ENCODE results near the gene BCORL1. TPM values are rescaled to one million over a fixed set of nuclear protein-coding genes. Genes with fewer than 3 reads are reported as not detected.

The BCORL1 gene
- total RNA-seq, 1 donor from 2014 or later: 22.9 TPM

DNA sequence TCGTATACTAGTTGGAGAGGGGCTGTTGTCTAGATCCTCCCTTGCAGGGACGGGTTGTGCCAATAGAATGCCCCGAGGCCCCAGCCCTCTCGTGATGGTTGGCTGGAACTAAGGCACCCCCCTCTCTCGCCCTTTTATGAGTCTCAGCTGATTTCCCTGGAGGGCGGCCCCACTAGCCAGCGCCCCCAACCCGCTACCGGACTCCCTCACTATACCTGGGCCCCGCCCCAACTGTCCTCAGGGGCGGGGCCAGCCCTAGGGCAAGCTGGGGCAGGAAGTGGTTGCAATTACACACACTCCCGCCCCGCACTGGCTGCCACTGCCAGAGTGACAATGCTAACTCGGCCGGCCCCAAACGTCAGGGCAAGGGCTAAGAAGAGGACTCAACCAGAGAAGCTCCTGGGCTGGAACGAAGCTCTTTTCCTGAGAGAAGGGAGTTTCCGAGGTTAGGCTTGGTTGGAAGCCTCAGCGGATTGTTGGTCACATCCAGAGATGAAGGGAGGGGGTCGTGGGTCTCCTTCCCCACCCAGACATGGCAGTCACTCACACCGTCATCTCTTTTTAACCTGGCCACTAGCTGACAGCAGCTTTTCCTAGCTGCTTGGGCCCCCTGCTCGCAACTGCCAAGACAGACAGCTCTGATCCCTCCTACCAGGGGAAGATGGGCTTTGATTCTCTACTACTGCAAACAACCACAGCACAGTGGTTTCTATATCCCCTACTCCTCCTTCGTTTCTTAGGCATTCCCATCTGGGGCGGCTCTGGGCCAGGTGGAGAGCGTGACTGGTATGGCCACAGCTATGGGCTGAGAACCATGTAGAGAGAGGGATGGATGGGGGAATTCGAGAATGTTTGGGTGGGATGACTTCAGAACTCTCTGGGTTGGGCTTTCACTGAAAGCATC, 21.0 kb upstream of the BCORL1 start:
- Mint-ChIP-seq H3K9me3 (ENCODE audit: unreplicated experiment) (no peaks in the 10 kb centered on the region), H3K36me3 (ENCODE audit: unreplicated experiment) (no peaks in the 10 kb centered on the region), H3K4me3 (ENCODE audit: unreplicated experiment) (no peak overlapping the region), H3K27me3 (ENCODE audit: unreplicated experiment) (no peaks in the 10 kb centered on the region), H3K4me1 (ENCODE audit: unreplicated experiment) (peaks cover 18% of the 10 kb centered on the region), H3K27ac (ENCODE audit: unreplicated experiment) (no peak overlapping the region)
- TF ChIP-seq, protein P1, sequence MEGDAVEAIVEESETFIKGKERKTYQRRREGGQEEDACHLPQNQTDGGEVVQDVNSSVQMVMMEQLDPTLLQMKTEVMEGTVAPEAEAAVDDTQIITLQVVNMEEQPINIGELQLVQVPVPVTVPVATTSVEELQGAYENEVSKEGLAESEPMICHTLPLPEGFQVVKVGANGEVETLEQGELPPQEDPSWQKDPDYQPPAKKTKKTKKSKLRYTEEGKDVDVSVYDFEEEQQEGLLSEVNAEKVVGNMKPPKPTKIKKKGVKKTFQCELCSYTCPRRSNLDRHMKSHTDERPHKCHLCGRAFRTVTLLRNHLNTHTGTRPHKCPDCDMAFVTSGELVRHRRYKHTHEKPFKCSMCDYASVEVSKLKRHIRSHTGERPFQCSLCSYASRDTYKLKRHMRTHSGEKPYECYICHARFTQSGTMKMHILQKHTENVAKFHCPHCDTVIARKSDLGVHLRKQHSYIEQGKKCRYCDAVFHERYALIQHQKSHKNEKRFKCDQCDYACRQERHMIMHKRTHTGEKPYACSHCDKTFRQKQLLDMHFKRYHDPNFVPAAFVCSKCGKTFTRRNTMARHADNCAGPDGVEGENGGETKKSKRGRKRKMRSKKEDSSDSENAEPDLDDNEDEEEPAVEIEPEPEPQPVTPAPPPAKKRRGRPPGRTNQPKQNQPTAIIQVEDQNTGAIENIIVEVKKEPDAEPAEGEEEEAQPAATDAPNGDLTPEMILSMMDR (IDR thresholded peaks at IDR 0.05): no peak
- no peak for DNase-seq (ENCODE audit: extremely low spot score, unreplicated experiment)

GRCh38 chrX:129963729-129964128, 18.7 kb upstream of the BCORL1 start:
- peaks cover 6% of the 10 kb centered on the region for H3K9me3 Mint-ChIP-seq (ENCODE audit: unreplicated experiment)
- H3K4me3 Mint-ChIP-seq (ENCODE audit: unreplicated experiment): no peak overlapping the region
- H3K27ac Mint-ChIP-seq (ENCODE audit: unreplicated experiment): no peak overlapping the region
- TF ChIP-seq, protein P1 (IDR thresholded peaks at IDR 0.05): no peak
- no peak for DNase-seq (ENCODE audit: extremely low spot score, unreplicated experiment)
- peaks cover 15% of the 10 kb centered on the region for H3K4me1 Mint-ChIP-seq (ENCODE audit: unreplicated experiment)
- H3K36me3 Mint-ChIP-seq (ENCODE audit: unreplicated experiment): no peaks in the 10 kb centered on the region
- H3K27me3 Mint-ChIP-seq (ENCODE audit: unreplicated experiment): no peaks in the 10 kb centered on the region

GRCh38 chrX:129965166-129965565, 17.3 kb upstream of the BCORL1 start:
- TF ChIP-seq, protein P1 (IDR thresholded peaks at IDR 0.05): no peak
- Mint-ChIP-seq H3K27me3 (ENCODE audit: unreplicated experiment) (no peaks in the 10 kb centered on the region), H3K36me3 (ENCODE audit: unreplicated experiment) (no peaks in the 10 kb centered on the region), H3K9me3 (ENCODE audit: unreplicated experiment) (peaks cover 6% of the 10 kb centered on the region), H3K4me3 (ENCODE audit: unreplicated experiment) (no peak overlapping the region), H3K4me1 (ENCODE audit: unreplicated experiment) (peaks cover 11% of the 10 kb centered on the region), H3K27ac (ENCODE audit: unreplicated experiment) (no peak overlapping the region)
- no peak for DNase-seq (ENCODE audit: extremely low spot score, unreplicated experiment)

GRCh38 chrX:129968968-129969367, 13.5 kb upstream of the BCORL1 start:
- TF ChIP-seq, protein P1 (IDR thresholded peaks at IDR 0.05): no peak
- H3K27me3 Mint-ChIP-seq (ENCODE audit: unreplicated experiment): peaks cover 11% of the 10 kb centered on the region
- no peak overlapping the region for H3K27ac Mint-ChIP-seq (ENCODE audit: unreplicated experiment)
- H3K36me3 Mint-ChIP-seq (ENCODE audit: unreplicated experiment): no peaks in the 10 kb centered on the region
- no peak for DNase-seq (ENCODE audit: extremely low spot score, unreplicated experiment)
- peaks cover 6% of the 10 kb centered on the region for H3K9me3 Mint-ChIP-seq (ENCODE audit: unreplicated experiment)
- no peak overlapping the region for H3K4me3 Mint-ChIP-seq (ENCODE audit: unreplicated experiment)
- no peaks in the 10 kb centered on the region for H3K4me1 Mint-ChIP-seq (ENCODE audit: unreplicated experiment)

DNA sequence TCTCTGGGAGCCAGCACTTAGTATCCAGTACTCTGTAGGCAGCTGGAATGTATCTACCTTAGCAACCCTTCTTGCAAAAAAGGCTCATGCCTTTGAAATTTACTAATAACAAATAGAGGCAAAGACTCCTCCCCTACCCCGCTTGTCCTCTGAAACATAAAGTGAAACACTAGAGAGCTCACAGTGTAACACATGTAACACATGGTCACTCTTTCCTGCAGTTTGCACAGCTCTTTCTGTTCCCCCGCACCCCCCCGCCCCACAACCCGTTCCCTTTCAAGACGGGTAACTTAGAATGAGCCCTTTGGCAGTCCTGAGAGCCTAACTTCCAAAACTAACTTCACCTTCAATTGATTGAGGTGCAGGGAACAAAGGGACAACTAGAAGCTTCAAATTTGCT, 6.0 kb upstream of the BCORL1 start:
- peaks cover 14% of the 10 kb centered on the region for H3K27me3 Mint-ChIP-seq (ENCODE audit: unreplicated experiment)

More for the DNA sequence above, 6.0 kb upstream of the BCORL1 start:
- no peak for DNase-seq (ENCODE audit: extremely low spot score, unreplicated experiment)
- Mint-ChIP-seq H3K36me3 (ENCODE audit: unreplicated experiment) (no peaks in the 10 kb centered on the region), H3K27ac (ENCODE audit: unreplicated experiment) (no peak overlapping the region), H3K4me3 (ENCODE audit: unreplicated experiment) (no peak overlapping the region), H3K9me3 (ENCODE audit: unreplicated experiment) (no peaks in the 10 kb centered on the region), H3K4me1 (ENCODE audit: unreplicated experiment) (peaks cover 2% of the 10 kb centered on the region)
- TF ChIP-seq, protein P1 (IDR thresholded peaks at IDR 0.05): no peak
